Stimulated activated CD8-positive, alpha-beta memory T cell treated with anti-CD3 and anti-CD28 coated beads, Interleukin-12 subunit alpha, Interleukin-12 subunit beta, amount 100 ng/mL, for 4 hours (primary cell): ENCODE data around the gene CTAGE4.
"Not testable (repeated sequence)": the region's sequence is repeated elsewhere in the genome, so short reads cannot be mapped to it uniquely, and the experiment has no call there.

Source experiments
- DNase-seq: peaks from one replicate; pipeline ENCODE4 v3.0.0-alpha.2; 2020; ENCODE audit warnings: low read depth

Gene CTAGE4

GRCh38 chr7:144183166-144183565 lies at the start of gene CTAGE4:
CTAGE4 (plus strand) TSS chr7:144183466; CDS start chr7:144183504, 38 bp downstream.
- not testable (repeated sequence) for DNase-seq

GRCh38 chr7:144134116-144134515 lies 49.1 kb upstream of the CTAGE4 start:
- DNase-seq: no peak

- no peak for DNase-seq
Observed at GRCh38 chr7:144137501-144137900, 45.8 kb upstream of the CTAGE4 start.

- DNase-seq: no peak
Observed at GRCh38 chr7:144142187-144142586, 41.1 kb upstream of the CTAGE4 start.

GRCh38 chr7:144144426-144144825 lies 38.8 kb upstream of the CTAGE4 start:
- DNase-seq: no peak

GRCh38 chr7:144148224-144148827 lies 34.9 kb upstream of the CTAGE4 start:
- no peak for DNase-seq

GRCh38 chr7:144158861-144159260 lies 24.4 kb upstream of the CTAGE4 start:
- no peak for DNase-seq

GRCh38 chr7:144164784-144165183 lies 18.5 kb upstream of the CTAGE4 start:
- DNase-seq: no peak

GRCh38 chr7:144171594-144172350 lies 11.5 kb upstream of the CTAGE4 start:
- DNase-seq: not testable (repeated sequence)

GRCh38 chr7:144174613-144175012 lies 8.7 kb upstream of the CTAGE4 start:
- DNase-seq: no peak

- DNase-seq: not testable (repeated sequence)
Observed at GRCh38 chr7:144178380-144179164, 4.7 kb upstream of the CTAGE4 start.

GRCh38 chr7:144179165-144179479 lies 4.1 kb upstream of the CTAGE4 start:
- not testable (repeated sequence) for DNase-seq

- DNase-seq: not testable (repeated sequence)
Observed at GRCh38 chr7:144187848-144188247, 4.6 kb downstream of the CTAGE4 start.

GRCh38 chr7:144188578-144189171 lies 5.4 kb downstream of the CTAGE4 start:
- DNase-seq: not testable (repeated sequence)

- not testable (repeated sequence) for DNase-seq
Observed at GRCh38 chr7:144193782-144194181, 10.5 kb downstream of the CTAGE4 start.

- DNase-seq: not testable (repeated sequence)
Observed at GRCh38 chr7:144194453-144194852, 11.2 kb downstream of the CTAGE4 start.

- DNase-seq: not testable (repeated sequence)
Observed at GRCh38 chr7:144195212-144195872, 12.1 kb downstream of the CTAGE4 start, which contains the start of gene ARHGEF35. ARHGEF35 (minus strand) TSS chr7:144195833; CDS start chr7:144188383, 7,450 bp downstream.

- DNase-seq: not testable (repeated sequence)
Observed at GRCh38 chr7:144198934-144199333, 15.7 kb downstream of the CTAGE4 start.

GRCh38 chr7:144201978-144202377 lies 18.7 kb downstream of the CTAGE4 start:
- not testable (repeated sequence) for DNase-seq

- DNase-seq: not testable (repeated sequence)
Observed at GRCh38 chr7:144203086-144203485, 19.8 kb downstream of the CTAGE4 start.

GRCh38 chr7:144205306-144205705 lies 22.0 kb downstream of the CTAGE4 start:
- not testable (repeated sequence) for DNase-seq

GRCh38 chr7:144217200-144217599 lies 33.9 kb downstream of the CTAGE4 start:
- DNase-seq: not testable (repeated sequence)
